DMS153 treated with DMSO at 0.1 percent for 48 hours (cell line): ENCODE measurements around the gene CHST10.
"Not testable (repeated sequence)": the region's sequence is repeated elsewhere in the genome, so short reads cannot be mapped to it uniquely, and the experiment has no call there.

Source experiments
- DNase-seq: peaks from one replicate; lab custom pipeline; 2025; ENCODE audit not compliant: unreplicated experiment; lab: John Stamatoyannopoulos, UW

The CHST10 gene, protein sequence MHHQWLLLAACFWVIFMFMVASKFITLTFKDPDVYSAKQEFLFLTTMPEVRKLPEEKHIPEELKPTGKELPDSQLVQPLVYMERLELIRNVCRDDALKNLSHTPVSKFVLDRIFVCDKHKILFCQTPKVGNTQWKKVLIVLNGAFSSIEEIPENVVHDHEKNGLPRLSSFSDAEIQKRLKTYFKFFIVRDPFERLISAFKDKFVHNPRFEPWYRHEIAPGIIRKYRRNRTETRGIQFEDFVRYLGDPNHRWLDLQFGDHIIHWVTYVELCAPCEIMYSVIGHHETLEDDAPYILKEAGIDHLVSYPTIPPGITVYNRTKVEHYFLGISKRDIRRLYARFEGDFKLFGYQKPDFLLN

DNA sequence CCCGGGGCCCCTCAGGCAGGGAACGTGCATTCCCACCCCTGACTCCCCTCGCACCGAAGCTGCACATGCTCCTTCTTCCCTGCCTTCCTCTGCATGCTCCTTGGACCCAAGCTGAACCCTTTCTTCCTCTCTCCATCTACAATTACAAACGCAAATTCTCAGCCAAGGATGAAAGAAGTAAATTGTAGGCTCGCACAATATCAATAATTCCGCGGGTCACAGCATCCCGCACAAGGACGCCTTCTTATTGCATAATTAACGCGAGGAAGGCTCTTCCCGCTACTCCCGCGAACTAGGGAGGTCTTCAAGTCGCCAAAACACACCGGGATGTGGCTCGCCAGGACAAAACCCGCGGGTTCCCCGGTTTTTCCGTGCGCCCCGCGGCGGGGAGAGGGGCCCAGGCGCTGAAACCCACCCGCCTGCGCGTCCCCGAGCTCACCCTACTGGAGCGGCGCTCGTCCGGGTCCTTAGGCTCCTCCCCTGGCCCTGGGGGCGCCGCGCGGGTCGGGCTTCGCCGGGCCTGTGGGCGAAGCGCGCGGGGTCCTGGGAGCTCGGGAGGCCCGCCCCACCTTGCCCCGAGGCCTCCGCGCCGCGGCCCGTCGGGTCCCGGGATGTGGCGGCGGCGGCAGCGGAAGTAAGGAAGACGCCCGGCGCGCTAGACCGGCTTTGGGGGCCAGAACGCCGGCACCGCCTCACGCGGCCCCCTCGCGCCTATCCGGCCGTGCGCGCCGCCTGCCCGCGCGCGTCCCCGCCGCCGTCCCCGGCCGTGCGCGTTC, at the start of gene CHST10:
Gene CHST10, minus strand, starts transcription at position 734 of the 776 bp plus-strand sequence. CDS start 10,993 bp downstream, outside the sequence.
- DNase-seq: peak; percentile 12

DNA sequence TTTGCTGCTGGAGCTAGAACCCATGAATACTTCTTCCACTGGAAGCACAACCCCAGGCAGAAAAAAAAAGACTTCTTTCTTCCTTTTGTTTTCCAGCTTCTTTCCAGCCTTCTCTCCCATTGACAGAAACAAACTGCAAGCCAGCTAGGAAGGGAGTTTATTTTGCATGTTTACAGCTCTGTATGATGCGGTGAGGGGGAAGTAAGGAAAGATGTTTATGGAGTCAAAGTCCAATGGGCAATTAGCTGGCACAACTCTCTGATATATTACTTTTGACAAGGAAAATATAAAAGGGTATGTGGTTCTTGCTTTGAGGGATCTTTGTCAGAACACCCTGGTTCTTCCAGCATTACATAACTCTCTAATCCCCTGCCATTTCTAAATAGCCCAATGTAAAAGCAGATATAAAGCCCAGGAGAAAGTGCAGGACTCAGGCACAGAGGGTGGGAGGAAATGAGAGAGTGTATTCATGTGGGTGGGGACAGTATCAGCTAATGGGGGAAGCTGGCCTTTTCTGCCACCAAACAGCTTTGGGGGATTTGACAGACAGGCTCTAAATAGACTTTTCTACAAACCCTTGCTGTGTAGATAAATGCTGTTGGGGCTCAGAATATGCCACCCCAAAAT, 43.5 kb upstream of the CHST10 start:
- DNase-seq: no peak

DNA sequence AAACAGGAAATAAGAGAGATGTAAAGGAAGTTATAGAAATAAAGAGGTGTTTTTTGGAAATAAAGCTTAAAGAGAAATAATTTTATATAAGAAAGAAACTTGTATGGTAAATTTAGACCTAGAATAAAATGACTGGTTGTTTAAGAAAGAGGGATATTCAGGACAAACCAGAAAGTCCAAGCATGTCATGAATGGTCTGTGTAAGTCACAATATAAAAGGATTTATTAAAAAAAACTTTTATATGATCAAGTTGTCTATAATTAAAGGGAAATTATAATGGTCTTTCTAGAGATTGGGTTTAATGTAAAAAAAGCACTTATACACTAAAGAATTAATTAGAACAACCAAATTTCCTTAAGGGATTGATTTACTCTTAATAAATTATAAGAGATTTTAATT, 38.9 kb upstream of the CHST10 start:
- DNase-seq: not testable (repeated sequence)

DNA sequence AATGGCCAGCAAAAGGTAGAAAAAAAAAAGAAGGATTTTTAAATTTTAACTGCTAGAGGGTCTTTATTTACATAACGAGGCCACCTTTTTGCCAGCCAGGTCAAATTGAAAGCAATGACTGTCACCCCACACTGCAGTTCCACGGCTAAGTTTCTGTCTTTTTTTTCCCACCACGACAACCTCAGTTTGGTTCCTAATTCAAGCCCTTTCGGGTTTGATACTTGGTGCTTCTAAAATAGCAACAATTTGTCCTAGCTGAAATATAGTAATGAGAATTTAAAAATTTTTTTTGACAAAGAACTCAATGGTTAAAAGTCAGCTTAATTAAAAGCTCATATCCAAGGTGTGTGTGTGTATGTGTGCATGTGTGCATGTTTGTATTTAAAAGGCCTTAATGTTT, 36.4 kb upstream of the CHST10 start:
- DNase-seq: no peak

DNA sequence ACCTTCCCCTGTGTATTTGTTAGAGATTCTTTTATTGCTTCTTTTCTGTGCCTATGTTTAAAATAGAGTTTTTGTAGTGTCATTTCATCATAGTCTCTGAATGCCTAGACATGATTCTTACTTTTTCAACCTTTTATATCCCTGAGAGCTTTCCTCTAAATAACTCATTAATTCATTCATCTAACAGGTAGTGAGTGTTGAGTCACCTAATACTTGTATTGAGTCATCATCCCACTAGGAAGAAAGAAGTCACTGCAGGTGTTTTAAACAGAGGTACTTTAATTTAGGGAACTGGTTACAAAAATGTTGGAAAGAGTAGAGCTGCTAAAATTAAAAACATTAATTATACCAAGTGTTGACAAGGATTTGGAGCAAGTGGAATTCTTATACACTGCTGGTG, 34.3 kb upstream of the CHST10 start:
- no peak for DNase-seq

DNA sequence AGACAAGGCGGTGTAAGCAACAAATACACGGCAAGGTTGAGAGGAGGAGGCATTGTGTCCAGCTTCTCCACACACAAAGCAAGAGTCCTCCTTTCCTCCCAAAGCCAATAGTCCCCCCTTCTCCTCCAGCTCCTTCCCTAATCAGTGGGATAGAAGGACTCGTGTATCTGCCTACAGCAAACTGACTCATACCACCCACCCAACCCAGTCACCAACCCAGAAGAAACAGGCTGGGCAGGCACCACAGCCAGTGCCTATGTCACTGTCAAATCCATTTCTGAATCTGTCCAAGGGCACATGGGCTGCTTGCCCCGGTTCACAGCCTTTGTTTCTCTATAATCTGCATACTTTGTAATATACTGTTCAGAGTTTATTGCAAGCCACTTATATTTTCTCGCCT, 33.6 kb upstream of the CHST10 start:
- no peak for DNase-seq

DNA sequence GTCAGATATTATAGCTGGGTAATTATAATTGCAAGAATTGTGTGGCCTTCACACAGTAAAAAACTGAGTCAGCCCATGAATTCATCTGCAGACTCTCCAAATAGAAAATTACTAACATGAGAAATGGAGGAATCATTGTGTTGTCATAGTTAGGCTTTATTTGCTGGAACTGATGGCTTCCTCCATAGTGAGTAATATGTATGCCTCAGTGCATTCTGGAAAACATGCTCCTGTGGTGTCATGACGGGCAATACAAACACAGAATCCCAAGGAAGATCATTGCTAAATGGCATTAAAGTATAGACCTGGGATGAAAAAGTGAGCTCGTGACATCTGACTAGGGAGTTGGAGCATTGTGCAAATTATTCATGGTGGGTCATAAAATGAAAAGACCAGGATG, 29.2 kb upstream of the CHST10 start:
- no peak for DNase-seq

DNA sequence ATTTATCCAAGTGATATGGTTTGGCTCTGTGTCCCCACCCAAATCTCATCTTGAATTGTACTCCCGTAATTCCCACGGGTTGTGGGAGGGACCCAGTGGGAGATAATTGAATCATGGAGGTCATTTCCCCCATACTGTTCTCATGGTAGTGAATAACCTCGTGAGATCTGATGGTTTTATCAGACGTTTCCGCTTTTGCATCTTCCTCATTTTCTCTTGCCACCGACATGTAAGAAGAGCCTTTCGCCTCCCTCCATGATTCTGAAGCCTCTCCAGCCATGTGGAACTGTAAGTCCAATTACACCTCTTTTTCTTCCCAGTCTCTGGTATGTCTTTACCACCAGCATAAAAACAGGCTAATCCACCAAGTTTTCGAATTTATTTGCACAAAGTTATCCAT, 20.3 kb upstream of the CHST10 start:
- no peak for DNase-seq

DNA sequence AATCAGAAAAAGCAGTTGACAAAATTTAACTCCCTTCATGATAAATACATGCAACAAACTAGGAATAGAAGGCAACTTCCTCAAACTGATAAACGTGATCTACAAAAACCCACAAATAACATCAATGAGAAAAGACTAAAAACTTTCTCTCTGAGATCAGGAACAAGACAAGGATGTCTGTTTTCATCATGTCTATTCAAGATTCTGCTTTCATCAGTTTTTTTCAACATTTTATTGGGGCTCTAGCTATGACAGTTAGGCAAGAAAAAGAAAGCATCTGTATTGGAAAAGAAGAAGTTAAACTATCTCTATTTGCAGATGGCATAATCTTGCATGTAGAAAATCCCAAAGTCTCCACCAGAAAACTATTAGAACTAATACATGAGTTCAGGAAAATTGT, 12.3 kb upstream of the CHST10 start:
- DNase-seq: no peak

DNA sequence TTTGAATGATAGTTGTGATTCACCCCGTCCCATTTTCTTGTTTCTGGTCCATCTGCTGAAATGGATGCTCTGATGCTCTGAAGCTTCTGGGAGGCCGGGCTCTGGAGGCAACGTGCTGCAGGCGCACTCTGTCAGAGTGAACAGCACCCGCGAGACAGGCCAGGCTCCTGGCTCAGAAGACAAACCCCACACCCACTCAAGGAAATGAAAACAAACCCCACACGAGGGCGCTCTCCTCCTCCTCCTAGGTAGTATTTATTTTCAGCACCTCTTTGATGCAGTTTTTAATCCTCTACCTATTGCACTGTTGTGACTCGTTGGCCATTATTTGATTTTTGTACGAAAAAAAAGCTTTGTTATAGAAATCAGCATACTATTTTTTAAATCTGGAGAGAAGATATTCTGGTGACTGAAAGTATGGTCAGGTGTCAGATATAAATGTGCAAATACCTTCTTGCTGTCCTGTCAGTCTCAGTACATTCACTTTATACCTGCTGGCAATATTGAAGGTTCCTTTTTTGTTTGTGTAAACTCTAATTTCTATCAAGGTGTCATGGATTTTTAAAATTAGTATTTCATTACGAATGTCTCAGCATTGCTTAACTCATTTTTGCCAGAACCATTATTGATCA, 10.3 kb upstream of the CHST10 start:
- DNase-seq: peak; percentile 31

DNA sequence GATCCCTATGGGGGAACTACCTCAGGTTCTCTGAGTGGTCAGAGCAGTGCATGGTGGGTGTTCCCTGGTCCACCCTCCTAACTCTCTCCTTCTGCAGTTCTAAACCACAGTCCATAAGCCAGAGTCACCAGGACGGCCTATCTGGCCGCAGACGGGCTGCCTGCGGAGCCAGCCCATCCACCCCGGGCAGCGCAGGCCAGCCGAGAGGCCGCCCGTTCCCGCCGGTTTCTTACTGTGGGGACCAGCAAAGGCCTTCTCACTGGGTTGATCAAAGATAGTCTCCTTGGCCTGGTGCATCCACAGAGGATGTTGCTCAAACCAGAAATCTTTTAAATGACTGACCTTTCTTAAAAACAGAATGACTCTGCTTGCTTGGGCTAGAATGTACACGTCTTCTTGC, 9.6 kb upstream of the CHST10 start:
- DNase-seq: no peak

DNA sequence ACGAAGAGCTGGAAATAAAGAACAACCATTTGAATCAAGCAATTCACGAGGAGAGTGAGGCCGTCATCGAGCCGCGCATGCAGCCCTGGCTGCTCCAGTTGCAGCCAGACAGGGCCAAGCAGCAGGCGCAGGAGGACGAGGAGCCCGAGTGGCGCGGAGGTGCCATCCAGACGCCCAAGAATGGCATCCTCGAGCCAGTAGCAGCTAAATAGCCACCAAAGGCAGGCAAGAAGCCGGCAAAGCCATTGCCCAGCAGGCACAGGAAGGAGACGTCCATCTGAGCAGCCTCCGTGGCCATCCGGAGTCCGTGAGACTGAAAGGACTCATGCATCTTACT, 8.9 kb upstream of the CHST10 start:
- DNase-seq: no peak

DNA sequence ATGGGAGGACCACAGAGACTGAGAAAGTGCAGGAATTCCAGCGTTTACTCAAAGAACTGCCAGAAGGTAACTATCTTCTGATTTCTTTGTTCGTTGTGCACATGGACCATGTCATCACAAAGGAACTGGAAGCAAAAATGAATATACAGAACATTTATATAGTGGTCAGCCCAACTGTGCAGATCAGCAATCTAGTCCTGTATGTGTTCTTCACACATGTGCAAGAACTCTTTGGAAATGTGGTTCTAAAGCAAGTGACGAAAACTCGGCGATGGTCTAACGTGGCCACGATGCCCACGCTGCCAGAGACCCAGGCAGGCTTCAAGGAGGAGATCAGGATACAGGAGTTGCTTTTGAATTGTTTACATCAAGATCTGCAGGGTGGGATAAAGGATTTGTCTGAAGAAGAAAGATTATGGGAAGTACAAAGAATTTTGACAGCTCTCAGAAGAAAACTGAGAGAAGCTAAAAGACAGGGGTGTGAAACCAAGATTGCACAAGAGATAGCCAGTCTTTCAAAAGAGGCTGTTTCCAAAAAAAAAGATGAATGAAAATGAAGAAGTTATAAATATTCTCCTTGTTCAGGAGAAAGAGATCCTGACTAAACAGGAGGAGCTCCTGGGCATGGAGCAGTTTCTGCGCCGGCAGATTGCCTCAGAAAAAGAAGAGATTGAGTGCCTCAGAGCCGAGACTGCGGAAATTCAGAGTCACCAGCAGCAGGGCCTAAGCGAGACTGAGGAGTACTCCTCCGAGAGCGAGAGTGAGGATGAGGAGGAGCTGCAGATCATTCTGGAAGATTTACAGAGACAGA, 8.3 kb upstream of the CHST10 start:
- no peak for DNase-seq

DNA sequence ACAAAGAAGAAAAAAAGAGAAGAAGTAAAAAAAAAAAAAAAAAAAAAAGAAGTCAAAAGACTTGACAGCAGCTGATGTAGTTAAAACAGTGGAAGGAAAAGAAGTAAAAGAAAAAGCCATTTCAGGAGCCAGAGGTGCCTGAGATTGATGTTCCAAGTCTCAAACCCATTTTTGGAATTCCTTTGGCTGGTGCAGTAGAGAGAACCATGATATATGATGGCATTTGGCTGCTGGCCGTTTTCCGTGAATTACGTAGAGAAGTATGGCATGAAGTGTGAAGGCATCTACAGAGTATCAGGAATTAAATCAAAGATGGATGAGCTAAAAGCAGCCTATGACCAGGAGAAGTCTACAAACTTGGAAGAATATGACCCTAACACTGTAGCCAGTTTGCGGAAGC, 7.6 kb upstream of the CHST10 start:
- no peak for DNase-seq

DNA sequence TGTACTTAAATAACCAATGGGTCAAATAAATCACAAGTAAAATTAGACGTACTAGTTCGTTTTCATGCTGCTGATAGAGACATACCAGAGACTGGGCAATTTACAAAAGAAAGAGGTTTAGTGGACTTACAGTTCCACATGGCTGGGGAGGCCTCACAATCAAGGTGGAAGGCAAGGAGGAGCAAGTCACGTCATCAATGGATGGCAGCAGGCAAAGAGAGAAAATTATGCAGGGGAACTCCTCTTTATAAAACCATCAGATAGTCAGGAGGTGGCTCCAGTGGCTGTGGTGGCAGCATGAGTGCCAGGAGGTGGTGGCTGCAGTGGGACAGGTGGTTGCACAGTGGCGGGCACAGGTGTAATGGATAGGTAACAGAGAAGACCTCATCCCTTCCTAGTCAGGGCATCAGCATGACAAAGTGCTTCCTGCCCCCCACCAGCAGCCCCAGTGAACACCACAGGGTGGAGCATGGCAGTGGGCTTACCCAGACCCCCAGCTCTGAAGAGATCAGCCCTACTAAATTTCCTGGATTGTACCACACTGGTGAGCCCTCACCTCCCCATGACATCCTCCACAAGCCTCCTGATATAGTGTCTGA, 6.9 kb upstream of the CHST10 start:
- no peak for DNase-seq

DNA sequence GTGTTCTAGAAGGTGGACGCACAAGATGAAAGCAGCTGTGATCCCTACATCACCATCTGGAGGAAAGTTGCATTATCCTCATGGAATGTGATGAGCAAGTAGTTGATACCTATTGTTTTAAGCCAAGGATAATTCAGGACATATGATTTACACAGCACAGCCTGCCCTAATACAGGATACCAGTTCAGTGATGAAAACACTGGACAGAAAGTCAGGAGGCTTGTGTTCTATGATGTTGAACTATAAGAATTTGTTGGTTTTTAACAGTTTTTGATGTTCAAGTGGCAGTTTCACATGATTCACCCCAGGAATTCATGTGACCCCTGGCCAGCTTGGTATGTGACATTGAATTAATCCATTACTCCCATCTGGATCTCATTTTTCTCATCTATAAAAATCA, 6.2 kb upstream of the CHST10 start:
- DNase-seq: no peak

DNA sequence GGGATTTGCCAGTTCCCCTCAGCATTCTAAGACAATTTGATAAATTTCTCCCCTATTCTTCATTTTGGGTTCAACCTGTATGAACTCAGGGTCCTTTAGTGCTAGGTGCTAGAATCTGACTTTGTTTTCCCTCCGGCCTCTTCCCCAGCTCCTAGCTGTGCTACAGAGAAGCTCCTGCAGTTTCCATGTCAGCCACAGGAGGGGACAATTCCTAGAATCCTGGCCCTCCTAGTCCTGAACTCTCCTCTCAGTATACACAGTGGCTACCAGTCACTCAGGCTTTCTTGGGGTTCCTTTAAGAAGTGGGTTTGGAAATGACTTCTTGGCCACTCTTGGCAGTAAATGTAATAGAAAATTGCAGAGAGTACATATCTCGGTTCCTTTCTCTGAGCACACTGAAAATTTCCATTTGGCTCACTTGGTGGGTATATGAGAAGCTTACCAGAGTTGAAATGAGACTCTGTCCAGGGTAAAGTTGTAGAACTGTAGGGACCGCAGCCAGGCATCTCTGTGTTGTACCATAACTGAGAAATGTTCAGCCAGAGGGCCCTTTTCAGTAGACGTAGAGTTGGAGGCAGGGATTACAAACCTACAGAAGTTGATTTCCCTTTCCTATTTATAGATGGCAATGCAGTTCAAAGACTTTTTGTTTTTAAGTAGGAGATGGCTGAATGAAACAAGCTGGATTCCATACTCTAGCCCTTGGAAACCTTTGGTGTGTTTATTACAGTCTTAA, 5.0 kb upstream of the CHST10 start:
- DNase-seq: peak; percentile 20

DNA sequence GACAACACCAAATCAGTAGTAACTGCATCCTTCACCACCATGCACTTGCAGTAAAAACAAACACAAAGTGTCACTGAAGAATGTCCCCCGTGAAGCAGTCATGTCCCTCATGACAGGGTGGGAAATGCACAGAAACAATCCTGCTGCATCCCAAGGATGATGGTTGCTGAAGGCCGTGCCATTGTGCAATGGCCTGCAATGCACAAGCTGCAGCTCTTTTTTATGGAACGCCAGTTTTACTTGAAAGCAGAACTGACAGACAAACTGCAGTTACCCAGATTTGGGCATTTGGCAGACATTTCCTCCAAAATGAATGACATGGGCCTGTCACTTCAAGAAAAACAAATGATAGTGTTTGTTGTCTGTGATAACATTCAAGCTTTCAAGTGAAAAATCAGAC, 2.4 kb upstream of the CHST10 start:
- DNase-seq: no peak

DNA sequence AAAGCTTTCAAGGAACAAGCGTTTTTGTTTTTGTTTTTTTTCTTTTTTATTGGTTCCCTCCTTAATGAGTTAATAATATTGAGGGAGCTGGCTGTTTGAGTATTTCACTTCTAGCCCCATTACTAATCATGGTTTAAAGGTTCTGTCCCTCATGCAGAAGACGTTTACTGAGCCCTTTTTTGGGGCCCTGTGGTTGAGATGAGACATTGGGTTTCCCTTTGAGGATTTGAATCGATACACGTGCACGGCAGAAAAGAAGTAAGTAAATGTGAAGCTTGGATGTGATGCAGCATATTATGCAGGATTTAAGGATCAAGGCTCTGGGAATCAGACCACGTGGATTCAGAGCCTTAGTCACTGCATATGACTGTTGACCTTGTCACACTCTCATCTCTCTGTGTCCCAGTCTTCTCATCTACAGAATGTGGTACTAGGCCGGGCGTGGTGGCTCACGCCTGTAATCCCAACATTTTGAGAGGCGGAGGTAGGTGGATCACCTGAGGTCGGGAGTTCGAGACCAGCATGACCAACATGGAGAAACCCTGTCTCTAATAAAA, 1.0 kb upstream of the CHST10 start:
- DNase-seq: no peak
